HS-27A (cell line): ENCODE results near the gene RNF187.
"Not testable (repeated sequence)": the region's sequence is repeated elsewhere in the genome, so short reads cannot be mapped to it uniquely, and the experiment has no call there.

Source experiments
- DNase-seq: peaks from one replicate; pipeline ENCODE4 v3.0.0-alpha.2; 2012; ENCODE audit warnings: low read depth, missing footprints

RNF187 gene

GRCh38 chr1:228488125-228488817, 1.1 kb downstream of the RNF187 start:
- no peak for DNase-seq

- DNase-seq, result no peak
Observed at GRCh38 chr1:228488818-228489674, 1.9 kb downstream of the RNF187 start.

- no peak for DNase-seq
Observed at GRCh38 chr1:228490120-228491078, 3.2 kb downstream of the RNF187 start.

- no peak for DNase-seq
Observed at GRCh38 chr1:228493141-228494043, 6.2 kb downstream of the RNF187 start.

- no peak for DNase-seq
Observed at GRCh38 chr1:228494044-228494353, 6.8 kb downstream of the RNF187 start.

- DNase-seq, result no peak
Observed at GRCh38 chr1:228494391-228494790, 7.2 kb downstream of the RNF187 start.

GRCh38 chr1:228494970-228495853, 8.0 kb downstream of the RNF187 start:
- DNase-seq, result no peak

GRCh38 chr1:228496084-228496483, 8.9 kb downstream of the RNF187 start:
- no peak for DNase-seq

GRCh38 chr1:228496494-228496893, 9.3 kb downstream of the RNF187 start:
- no peak for DNase-seq

- DNase-seq, result no peak
Observed at GRCh38 chr1:228497206-228497605, 10.0 kb downstream of the RNF187 start.

- DNase-seq, result no peak
Observed at GRCh38 chr1:228497817-228498216, 10.6 kb downstream of the RNF187 start.

GRCh38 chr1:228500143-228500734, 13.1 kb downstream of the RNF187 start:
- no peak for DNase-seq

- DNase-seq, result no peak
Observed at GRCh38 chr1:228500901-228501871, 14.0 kb downstream of the RNF187 start.

GRCh38 chr1:228502522-228502921, 15.3 kb downstream of the RNF187 start:
- DNase-seq, result no peak

GRCh38 chr1:228505944-228506343, 18.8 kb downstream of the RNF187 start:
- DNase-seq, result not testable (repeated sequence)

GRCh38 chr1:228507961-228508652, 20.9 kb downstream of the RNF187 start:
- DNase-seq, result no peak

GRCh38 chr1:228508840-228509415, 21.7 kb downstream of the RNF187 start:
- DNase-seq, result no peak
